Keratinocyte (primary cell): Measurements from ENCODE around the gene NOTUM.

Experiments
- EZH2 ChIP-seq: IDR thresholded peaks from one replicate; pipeline ENCODE4 v1.6.1; 2012; ENCODE audit warnings: inconsistent platforms, mild to moderate bottlenecking, low read length, moderate library complexity
- TF ChIP-seq, protein P1 (sequence below), 3 experiments: IDR thresholded peaks in 1 of 3; conservative IDR thresholded peaks in 1 of 3; optimal IDR thresholded peaks in 1 of 3; 2 replicates in 2 of 3; 3 replicates in 1 of 3; pipeline versions ENCODE3 to v1.5.1; 2011; ENCODE audit warnings: low read length in 3 of 3, mild to moderate bottlenecking in 3 of 3, moderate library complexity in 2 of 3, control low read depth in 1 of 3, inconsistent platforms in 1 of 3; ENCODE audit not compliant: insufficient read depth in 2 of 3; ENCODE audit errors: extremely low read depth in 1 of 3

- no peak for TF ChIP-seq EZH2
- TF ChIP-seq, protein P1, sequence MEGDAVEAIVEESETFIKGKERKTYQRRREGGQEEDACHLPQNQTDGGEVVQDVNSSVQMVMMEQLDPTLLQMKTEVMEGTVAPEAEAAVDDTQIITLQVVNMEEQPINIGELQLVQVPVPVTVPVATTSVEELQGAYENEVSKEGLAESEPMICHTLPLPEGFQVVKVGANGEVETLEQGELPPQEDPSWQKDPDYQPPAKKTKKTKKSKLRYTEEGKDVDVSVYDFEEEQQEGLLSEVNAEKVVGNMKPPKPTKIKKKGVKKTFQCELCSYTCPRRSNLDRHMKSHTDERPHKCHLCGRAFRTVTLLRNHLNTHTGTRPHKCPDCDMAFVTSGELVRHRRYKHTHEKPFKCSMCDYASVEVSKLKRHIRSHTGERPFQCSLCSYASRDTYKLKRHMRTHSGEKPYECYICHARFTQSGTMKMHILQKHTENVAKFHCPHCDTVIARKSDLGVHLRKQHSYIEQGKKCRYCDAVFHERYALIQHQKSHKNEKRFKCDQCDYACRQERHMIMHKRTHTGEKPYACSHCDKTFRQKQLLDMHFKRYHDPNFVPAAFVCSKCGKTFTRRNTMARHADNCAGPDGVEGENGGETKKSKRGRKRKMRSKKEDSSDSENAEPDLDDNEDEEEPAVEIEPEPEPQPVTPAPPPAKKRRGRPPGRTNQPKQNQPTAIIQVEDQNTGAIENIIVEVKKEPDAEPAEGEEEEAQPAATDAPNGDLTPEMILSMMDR (optimal IDR thresholded peaks at IDR 0.05 in 1 of 3, IDR thresholded peaks at IDR 0.05 in 1 of 3, conservative IDR thresholded peaks at IDR 0.05 in 1 of 3; ENCODE audit: extremely low read depth in 1 of 3, insufficient read depth in 2 of 3, low read length in 3 of 3) = no peak
These were observed 56.9 kb downstream of the NOTUM start for GRCh38 chr17:81903896-81904599.
